K562 (cell line): ENCODE measurements around the gene PRRT1. TPM values are rescaled to one million over a fixed set of nuclear protein-coding genes. Genes with fewer than 3 reads are reported as not detected.

Source experiments
- ARHGAP35 ChIP-seq: fragments of 450-650 bp; IDR thresholded peaks from 2 replicates; pipeline ENCODE4 v1.6.1; 2018; ENCODE audit not compliant: partially characterized antibody
- CEBPB ChIP-seq: fragments of 450-650 bp; IDR thresholded peaks from 2 replicates; pipeline ENCODE4 v1.6.1; 2016; ENCODE audit warnings: missing genetic modification characterization, missing compliant biosample characterization
- GTF2F1 ChIP-seq: IDR thresholded peaks from 2 replicates; pipeline ENCODE4 v1.6.1; 2011; ENCODE audit warnings: low read depth, low read length, improper control_type of control experiment
- HLTF ChIP-seq: fragments of 450-650 bp; IDR thresholded peaks from 2 replicates; pipeline ENCODE4 v1.6.1; 2016
- HOXB6 ChIP-seq: fragments of 250-450 bp; sonication (Bioruptor Pico); IDR thresholded peaks from 2 replicates; pipeline ENCODE4 v1.5.1; 2022; ENCODE audit warnings: mild to moderate bottlenecking, borderline replicate concordance
- KAT8 ChIP-seq: fragments of 450-650 bp; IDR thresholded peaks from 2 replicates; pipeline ENCODE4 v1.6.1; 2016; ENCODE audit warnings: low read depth, mild to moderate bottlenecking
- LARP7 ChIP-seq: fragments of 450-650 bp; IDR thresholded peaks from 2 replicates; pipeline ENCODE4 v1.6.1; 2016
- MCM3 ChIP-seq: fragments of 450-650 bp; IDR thresholded peaks from 2 replicates; pipeline ENCODE4 v1.6.1; 2016
- MTA1 ChIP-seq: fragments of 450-650 bp; IDR thresholded peaks from 2 replicates; pipeline ENCODE4 v1.6.1; 2017; ENCODE audit warnings: borderline replicate concordance
- NCOA1 ChIP-seq: fragments of 450-650 bp; IDR thresholded peaks from 2 replicates; pipeline ENCODE4 v1.6.1; 2016; ENCODE audit warnings: low read depth
- NCOA2 ChIP-seq, 2 experiments: fragments of 450-650 bp; IDR thresholded peaks; 2 replicates each; pipeline ENCODE4 v1.6.1; 2018; ENCODE audit warnings: mild to moderate bottlenecking in 2 of 2, moderate library complexity in 1 of 2; ENCODE audit not compliant: partially characterized antibody in 2 of 2
- NR3C1 ChIP-seq: sonication (generic); formaldehyde crosslinking; IDR thresholded peaks from 2 replicates; pipeline ENCODE4 v1.8.1; 2022; ENCODE audit warnings: missing genetic modification reagents
- PCBP2 ChIP-seq: fragments of 200-400 bp; formaldehyde crosslinking; IDR thresholded peaks from 2 replicates; pipeline ENCODE4 v1.6.1; 2018; ENCODE audit warnings: low read length, low read depth, mild to moderate bottlenecking, moderate library complexity; ENCODE audit not compliant: poor library complexity, severe bottlenecking
- SMARCA4 ChIP-seq: fragments of 450-650 bp; IDR thresholded peaks from 2 replicates; pipeline ENCODE4 v1.6.1; 2016
- TAF7 ChIP-seq: fragments of 450-650 bp; IDR thresholded peaks from 2 replicates; pipeline ENCODE4 v1.6.1; 2016; ENCODE audit warnings: missing genetic modification characterization, missing compliant biosample characterization
- TBL1XR1 ChIP-seq, 2 experiments: IDR thresholded peaks; 2 replicates each; pipeline ENCODE4 v1.6.1; 2012; ENCODE audit warnings: improper control_type of control experiment in 2 of 2, low read length in 2 of 2, mild to moderate bottlenecking in 1 of 2
- THRAP3 ChIP-seq: fragments of 450-650 bp; IDR thresholded peaks from 2 replicates; pipeline ENCODE4 v1.6.1; 2016; ENCODE audit warnings: mild to moderate bottlenecking, inconsistent platforms, borderline replicate concordance
- ZNF239 ChIP-seq: fragments of 250-450 bp; sonication (Bioruptor Pico); IDR thresholded peaks from 2 replicates; pipeline ENCODE4 v1.4.0; 2020; ENCODE audit warnings: mild to moderate bottlenecking
- ZNF77 ChIP-seq: fragments of 250-450 bp; sonication (Bioruptor Pico); IDR thresholded peaks from 2 replicates; pipeline ENCODE4 v1.5.0; 2020
- polyA plus RNA-seq, 8 experiments: library from polyadenylated mRNA; depleted of rRNA in 4 of 8; stranded (reverse) in 5 of 8; unstranded in 3 of 8; fragments of >200 nt; fragmentation: Nextera tagmentation in 2 of 8; fragmentation: Illumina TruSeq in 1 of 8; extraction: Ambion mirVana in 2 of 8; extraction: Trizol in 1 of 8; gene quantifications; 2 replicates each; pipeline versions ENCODE4 v1.2.1 to v1.2.3, GENCODE V29; 2011 to 2014; ENCODE audit warnings: inconsistent platforms in 1 of 8, missing spikeins in 1 of 8
- total RNA-seq, 7 experiments: library from RNA; depleted of rRNA in 6 of 7; stranded (reverse); fragments of >200 nt in 6 of 7; fragmentation: Illumina TruSeq in 2 of 7; extraction: Trizol in 2 of 7; gene quantifications; 2 replicates each; pipeline versions ENCODE4 v1.2.1 to v1.2.3, GENCODE V29; 2011 to 2021; ENCODE audit warnings: low replicate concordance in 1 of 7
- TF ChIP-seq, protein P1 (sequence below): fragments of 200-800 bp; sonication (Bioruptor generic); IDR thresholded peaks from 2 replicates; pipeline ENCODE4 v1.6.1; 2017; ENCODE audit warnings: missing genetic modification characterization, missing compliant biosample characterization
- TF ChIP-seq, protein P2 (sequence below): sonication (generic); formaldehyde crosslinking; IDR thresholded peaks from 2 replicates; pipeline ENCODE4 v1.8.0; 2022; ENCODE audit warnings: missing genetic modification reagents, mild to moderate bottlenecking, moderate library complexity, borderline replicate concordance
- TF ChIP-seq, protein P3 (sequence below): fragments of 450-650 bp; formaldehyde crosslinking; IDR thresholded peaks from 2 replicates; pipeline ENCODE4 v1.4.0; 2022; ENCODE audit warnings: missing genetic modification characterization
- TF ChIP-seq, protein P4 (sequence below): fragments of 250-450 bp; sonication (Bioruptor Pico); IDR thresholded peaks from 2 replicates; pipeline ENCODE4 v1.4.0; 2020; ENCODE audit warnings: mild to moderate bottlenecking
- TF ChIP-seq, protein P5 (sequence below): fragments of 250-450 bp; sonication (Bioruptor Pico); IDR thresholded peaks from 2 replicates; pipeline ENCODE4 v1.4.0; 2020

Gene PRRT1
- total and polyA plus RNA-seq, 9 of the 15 experiments (the other 6 are each of a cell fraction or from before 2014, with no cell fraction given): 0.14 to 3.5 (median 0.41) TPM

DNA sequence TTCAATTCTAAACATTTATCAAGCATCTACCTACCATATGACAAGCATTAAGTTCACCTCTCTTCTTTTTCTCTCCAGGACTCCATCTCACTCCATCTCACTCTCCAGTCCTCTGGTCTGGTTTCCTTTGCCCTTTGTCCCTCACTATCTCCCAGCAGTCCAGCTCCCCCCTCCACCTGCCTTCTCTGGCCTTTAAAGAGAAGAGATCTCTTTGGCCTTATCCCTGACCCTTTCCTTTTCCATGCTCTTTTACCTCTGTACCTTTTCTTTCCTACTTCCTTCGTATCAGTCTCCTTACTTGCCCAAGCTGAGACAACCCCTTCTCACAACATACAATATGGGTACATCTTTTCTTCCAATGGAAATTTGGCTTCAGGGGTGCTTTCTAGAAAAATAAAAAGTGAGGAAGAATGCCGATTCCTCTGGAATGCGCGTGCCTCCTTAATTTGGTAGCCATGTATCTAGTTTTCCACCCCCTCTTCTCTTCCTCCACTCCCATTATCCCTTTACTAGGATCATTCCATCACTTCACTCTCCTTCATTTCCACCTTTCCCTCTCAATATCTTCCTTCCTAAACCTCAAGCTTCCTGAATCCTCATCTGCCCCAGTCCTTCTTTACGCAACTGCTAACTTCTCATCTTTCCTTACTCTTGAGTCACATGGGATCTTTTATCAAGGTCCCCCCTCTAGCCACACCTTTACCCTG, 24.9 kb upstream of the PRRT1 start (continued):
- TF ChIP-seq, protein P1, sequence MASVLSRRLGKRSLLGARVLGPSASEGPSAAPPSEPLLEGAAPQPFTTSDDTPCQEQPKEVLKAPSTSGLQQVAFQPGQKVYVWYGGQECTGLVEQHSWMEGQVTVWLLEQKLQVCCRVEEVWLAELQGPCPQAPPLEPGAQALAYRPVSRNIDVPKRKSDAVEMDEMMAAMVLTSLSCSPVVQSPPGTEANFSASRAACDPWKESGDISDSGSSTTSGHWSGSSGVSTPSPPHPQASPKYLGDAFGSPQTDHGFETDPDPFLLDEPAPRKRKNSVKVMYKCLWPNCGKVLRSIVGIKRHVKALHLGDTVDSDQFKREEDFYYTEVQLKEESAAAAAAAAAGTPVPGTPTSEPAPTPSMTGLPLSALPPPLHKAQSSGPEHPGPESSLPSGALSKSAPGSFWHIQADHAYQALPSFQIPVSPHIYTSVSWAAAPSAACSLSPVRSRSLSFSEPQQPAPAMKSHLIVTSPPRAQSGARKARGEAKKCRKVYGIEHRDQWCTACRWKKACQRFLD: no peak
- TF ChIP-seq ZNF239 (CRISPR knock-in tag) (no peak), ZNF77 (CRISPR knock-in tag) (0 out of 2 replicates have a peak, but pooled peaks have one; percentile 26), SMARCA4 (0 out of 2 replicates have a peak, but pooled peaks have one; percentile 7), LARP7 (peak; percentile 87), CEBPB (peak; percentile 81), NR3C1 (CRISPR knock-in tag) (no peak), MTA1 (peak; percentile 57; the same call in 1 of the 2 replicates), HLTF (peak; percentile 88; the same call in 1 of the 2 replicates), ARHGAP35 (peak; percentile 66), HOXB6 (CRISPR knock-in tag) (no peak), TBL1XR1 (IDR thresholded peaks at IDR 0.05; ENCODE audit: low read length in 2 of 2) (0 out of 4 replicates have a peak, but pooled peaks of 1 of the 2 experiments have one; percentile 41), NCOA1 (peak; percentile 25; the same call in 1 of the 2 replicates), KAT8 (no peak), PCBP2 (no peak), TAF7 (tag) (no peak), THRAP3 (peak; percentile 97), GTF2F1 (no peak), MCM3 (no peak), NCOA2 (IDR thresholded peaks at IDR 0.05; ENCODE audit: partially characterized antibody in 2 of 2) (no peak)
- TF ChIP-seq, protein P2, sequence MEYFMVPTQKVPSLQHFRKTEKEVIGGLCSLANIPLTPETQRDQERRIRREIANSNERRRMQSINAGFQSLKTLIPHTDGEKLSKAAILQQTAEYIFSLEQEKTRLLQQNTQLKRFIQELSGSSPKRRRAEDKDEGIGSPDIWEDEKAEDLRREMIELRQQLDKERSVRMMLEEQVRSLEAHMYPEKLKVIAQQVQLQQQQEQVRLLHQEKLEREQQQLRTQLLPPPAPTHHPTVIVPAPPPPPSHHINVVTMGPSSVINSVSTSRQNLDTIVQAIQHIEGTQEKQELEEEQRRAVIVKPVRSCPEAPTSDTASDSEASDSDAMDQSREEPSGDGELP (CRISPR knock-in tag): no peak
- TF ChIP-seq, protein P3, sequence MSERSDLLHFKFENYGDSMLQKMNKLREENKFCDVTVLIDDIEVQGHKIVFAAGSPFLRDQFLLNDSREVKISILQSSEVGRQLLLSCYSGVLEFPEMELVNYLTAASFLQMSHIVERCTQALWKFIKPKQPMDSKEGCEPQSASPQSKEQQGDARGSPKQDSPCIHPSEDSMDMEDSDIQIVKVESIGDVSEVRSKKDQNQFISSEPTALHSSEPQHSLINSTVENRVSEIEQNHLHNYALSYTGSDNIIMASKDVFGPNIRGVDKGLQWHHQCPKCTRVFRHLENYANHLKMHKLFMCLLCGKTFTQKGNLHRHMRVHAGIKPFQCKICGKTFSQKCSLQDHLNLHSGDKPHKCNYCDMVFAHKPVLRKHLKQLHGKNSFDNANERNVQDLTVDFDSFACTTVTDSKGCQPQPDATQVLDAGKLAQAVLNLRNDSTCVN: peak; percentile 95; the same call in 1 of the 2 replicates
- TF ChIP-seq, protein P4, sequence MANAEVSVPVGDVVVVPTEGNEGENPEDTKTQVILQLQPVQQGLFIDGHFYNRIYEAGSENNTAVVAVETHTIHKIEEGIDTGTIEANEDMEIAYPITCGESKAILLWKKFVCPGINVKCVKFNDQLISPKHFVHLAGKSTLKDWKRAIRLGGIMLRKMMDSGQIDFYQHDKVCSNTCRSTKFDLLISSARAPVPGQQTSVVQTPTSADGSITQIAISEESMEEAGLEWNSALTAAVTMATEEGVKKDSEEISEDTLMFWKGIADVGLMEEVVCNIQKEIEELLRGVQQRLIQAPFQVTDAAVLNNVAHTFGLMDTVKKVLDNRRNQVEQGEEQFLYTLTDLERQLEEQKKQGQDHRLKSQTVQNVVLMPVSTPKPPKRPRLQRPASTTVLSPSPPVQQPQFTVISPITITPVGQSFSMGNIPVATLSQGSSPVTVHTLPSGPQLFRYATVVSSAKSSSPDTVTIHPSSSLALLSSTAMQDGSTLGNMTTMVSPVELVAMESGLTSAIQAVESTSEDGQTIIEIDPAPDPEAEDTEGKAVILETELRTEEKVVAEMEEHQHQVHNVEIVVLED (CRISPR knock-in tag): 0 out of 2 replicates have a peak, but pooled peaks have one; percentile 28
- TF ChIP-seq, protein P5, sequence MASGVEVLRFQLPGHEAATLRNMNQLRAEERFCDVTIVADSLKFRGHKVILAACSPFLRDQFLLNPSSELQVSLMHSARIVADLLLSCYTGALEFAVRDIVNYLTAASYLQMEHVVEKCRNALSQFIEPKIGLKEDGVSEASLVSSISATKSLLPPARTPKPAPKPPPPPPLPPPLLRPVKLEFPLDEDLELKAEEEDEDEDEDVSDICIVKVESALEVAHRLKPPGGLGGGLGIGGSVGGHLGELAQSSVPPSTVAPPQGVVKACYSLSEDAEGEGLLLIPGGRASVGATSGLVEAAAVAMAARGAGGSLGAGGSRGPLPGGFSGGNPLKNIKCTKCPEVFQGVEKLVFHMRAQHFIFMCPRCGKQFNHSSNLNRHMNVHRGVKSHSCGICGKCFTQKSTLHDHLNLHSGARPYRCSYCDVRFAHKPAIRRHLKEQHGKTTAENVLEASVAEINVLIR (CRISPR knock-in tag): no peak
